Stomach (tissue), 9 donors: Measurements from ENCODE around the gene SNX5. TPM values are rescaled to one million over a fixed set of nuclear protein-coding genes. Genes with fewer than 3 reads are reported as not detected.
"Not testable (repeated sequence)": the region's sequence is repeated elsewhere in the genome, so short reads cannot be mapped to it uniquely, and the experiment has no call there.

Experiments
- DNase-seq, 2 donors: peaks; one replicate each; pipeline versions ENCODE4 v3.0.0 to v3.0.0-alpha.2; 2013 to 2019
- H3K27ac ChIP-seq, 5 donors: fragments of 200-600 bp in 4 of 5; sonication (generic) in 4 of 5; one replicate each; pipeline ENCODE4 v1.5.1; 2013 to 2019; ENCODE audit warnings: mild to moderate bottlenecking in 1 of 5, moderate library complexity in 1 of 5
- H3K27me3 ChIP-seq, 3 donors: fragments of 200-600 bp; sonication (generic); one replicate each; pipeline ENCODE4 v1.5.1; 2017 to 2019; ENCODE audit warnings: mixed run types in 1 of 3
- H3K36me3 ChIP-seq, 4 donors: fragments of 200-600 bp; sonication (generic); 1 replicate in 3 of 4; 2 replicates in 1 of 4; pipeline ENCODE4 v1.5.1; 2016 to 2019
- H3K4me1 ChIP-seq, 4 donors: fragments of 200-600 bp; sonication (generic); one replicate each; pipeline ENCODE4 v1.5.1; 2016 to 2019
- H3K4me3 ChIP-seq, 4 donors: fragments of 200-600 bp; sonication (generic) in 3 of 4; one replicate each; pipeline ENCODE4 v1.5.1; 2016 to 2019; ENCODE audit warnings: mild to moderate bottlenecking in 1 of 4
- H3K9me3 ChIP-seq, 4 donors: fragments of 200-600 bp; sonication (generic); one replicate each; pipeline ENCODE4 v1.5.1; 2016 to 2019
- EP300 ChIP-seq: sonication (generic); formaldehyde crosslinking; IDR thresholded peaks from one replicate; pipeline ENCODE4 v1.6.1; 2017; ENCODE audit warnings: antibody characterized with exemption
- POLR2A ChIP-seq, 4 donors: fragments of 450-650 bp; IDR thresholded peaks; one replicate each; pipeline ENCODE4 v1.6.1; 2016; ENCODE audit warnings: antibody characterized with exemption in 4 of 4, control low read depth in 2 of 4, mild to moderate bottlenecking in 1 of 4, moderate library complexity in 1 of 4
- POLR2AphosphoS5 ChIP-seq, 3 donors: sonication (generic); formaldehyde crosslinking; IDR thresholded peaks; one replicate each; pipeline ENCODE4 v1.6.1; 2016; ENCODE audit warnings: antibody characterized with exemption in 3 of 3
- WGBS, 5 donors: extraction: QIAGEN DNeasy Blood & Tissue Kit in 3 of 5; methylation state at CpG; one replicate each; pipeline versions ENCODE4 v1.1.5 to v1.1.7; 2013 to 2018; 5-methylcytosine and 5-hydroxymethylcytosine counted together
- intact Hi-C: fragments of 100-400 bp; cut with DNase I; formaldehyde crosslinking; loops from one replicate; pipeline ENCODE4 v1.15.1; 2023; ENCODE audit warnings: low total_unique reads
- polyA plus RNA-seq, 3 donors: library from polyadenylated mRNA; stranded (reverse); fragments of 200-250 nt; gene quantifications; one replicate each; pipeline ENCODE4 v1.2.3, GENCODE V29; 2013
- total RNA-seq, 5 donors: library from RNA; depleted of rRNA; stranded (reverse); fragments of >200 nt; gene quantifications; one replicate each; pipeline versions ENCODE4 v1.1.0 to v1.2.3, GENCODE V29; 2014 to 2016
- TF ChIP-seq, protein P1 (sequence below), 7 experiments: fragments of 450-650 bp in 4 of 7; fragments of 200-600 bp in 3 of 7; sonication (generic) in 3 of 7; IDR thresholded peaks; one replicate each; pipeline ENCODE4 v1.5.1; 2016 to 2019; ENCODE audit warnings: antibody characterized with exemption in 7 of 7, control low read depth in 2 of 7, mild to moderate bottlenecking in 1 of 7
- donor health status: healthy with polysubstance abuse.
- donor health status: Bipolar disorder and iron deficiency.
- donor health status: healthy.

SNX5 gene
- total and polyA plus RNA-seq, 8 donors: 47.3 to 202 (median 103) TPM

DNA sequence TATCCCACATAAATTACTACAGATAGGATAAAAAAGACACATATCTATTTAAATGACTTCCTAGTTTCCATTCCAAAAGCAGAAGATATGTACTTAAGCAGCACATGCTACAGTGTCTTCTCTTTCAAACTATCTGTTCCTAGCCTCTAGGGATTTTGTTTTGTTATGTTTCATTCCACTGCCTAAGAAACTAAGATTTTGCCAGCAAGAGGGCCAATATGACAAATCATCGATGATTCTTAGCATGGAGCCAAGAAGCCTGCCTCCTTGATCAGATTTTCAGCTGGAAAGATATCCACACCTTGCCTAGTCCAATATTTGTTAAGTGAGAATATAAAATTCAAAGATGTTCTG, 7.0 kb downstream of the SNX5 start:
- 20 to 36% (median 24%) methylated on average over 1 of the region's 1 CpG for WGBS, 5 donors
- DNase-seq: no peak
- Histone ChIP-seq H3K9me3 (no peaks in the 10 kb centered on the region), H3K36me3 (peaks cover 0 to 8% (median under 1%) of the 10 kb centered on the region in 4 donors), H3K4me1 (peaks cover 80 to 100% (median 90%) of the 10 kb centered on the region in 4 donors), H3K27ac (peak overlapping the region in 4 of 5 donors; percentile 63 to 75 (median 68)), H3K4me3 (no peak overlapping the region), H3K27me3 (no peaks in the 10 kb centered on the region)
- TF ChIP-seq, protein P1, sequence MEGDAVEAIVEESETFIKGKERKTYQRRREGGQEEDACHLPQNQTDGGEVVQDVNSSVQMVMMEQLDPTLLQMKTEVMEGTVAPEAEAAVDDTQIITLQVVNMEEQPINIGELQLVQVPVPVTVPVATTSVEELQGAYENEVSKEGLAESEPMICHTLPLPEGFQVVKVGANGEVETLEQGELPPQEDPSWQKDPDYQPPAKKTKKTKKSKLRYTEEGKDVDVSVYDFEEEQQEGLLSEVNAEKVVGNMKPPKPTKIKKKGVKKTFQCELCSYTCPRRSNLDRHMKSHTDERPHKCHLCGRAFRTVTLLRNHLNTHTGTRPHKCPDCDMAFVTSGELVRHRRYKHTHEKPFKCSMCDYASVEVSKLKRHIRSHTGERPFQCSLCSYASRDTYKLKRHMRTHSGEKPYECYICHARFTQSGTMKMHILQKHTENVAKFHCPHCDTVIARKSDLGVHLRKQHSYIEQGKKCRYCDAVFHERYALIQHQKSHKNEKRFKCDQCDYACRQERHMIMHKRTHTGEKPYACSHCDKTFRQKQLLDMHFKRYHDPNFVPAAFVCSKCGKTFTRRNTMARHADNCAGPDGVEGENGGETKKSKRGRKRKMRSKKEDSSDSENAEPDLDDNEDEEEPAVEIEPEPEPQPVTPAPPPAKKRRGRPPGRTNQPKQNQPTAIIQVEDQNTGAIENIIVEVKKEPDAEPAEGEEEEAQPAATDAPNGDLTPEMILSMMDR (IDR thresholded peaks at IDR 0.05): no peak
- TF ChIP-seq POLR2AphosphoS5 (IDR thresholded peaks at IDR 0.05): no peak
- no peak for TF ChIP-seq POLR2A (IDR thresholded peaks at IDR 0.05)
- TF ChIP-seq EP300: no peak
- intact Hi-C loops: no loop called here

DNA sequence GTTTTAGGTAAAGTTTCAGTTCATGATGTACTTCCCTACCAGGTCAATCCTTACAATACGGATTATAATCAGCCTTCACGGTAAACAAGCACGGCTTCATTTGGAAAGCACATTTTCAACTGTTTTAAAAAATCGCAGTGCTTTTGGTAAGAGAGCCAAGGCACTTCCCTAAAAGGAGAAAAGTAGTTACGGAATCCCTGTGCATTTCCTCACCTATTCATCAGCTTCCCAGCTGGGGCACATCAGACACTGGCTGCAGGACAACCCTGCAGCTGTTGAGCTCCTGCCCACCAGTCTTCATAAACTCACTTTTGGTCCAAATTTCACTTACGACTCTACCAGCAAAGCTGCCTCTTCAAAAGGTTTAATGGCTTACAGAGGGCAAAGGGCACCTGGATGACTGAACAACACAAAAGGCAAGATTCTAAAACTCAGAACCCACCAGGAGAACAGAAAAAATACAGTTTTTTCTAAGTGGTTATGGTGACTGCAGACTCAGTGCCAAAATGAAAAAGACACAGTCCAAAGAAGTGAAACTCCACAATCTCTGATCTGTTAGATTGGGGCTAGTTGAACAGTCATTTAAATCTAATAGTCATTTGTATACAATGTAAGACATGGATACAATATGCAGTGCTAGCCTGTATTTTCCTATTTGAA, 7.5 kb downstream of the SNX5 start:
- Histone ChIP-seq H3K36me3 (peaks cover 3 to 13% (median 6%) of the 10 kb centered on the region in 4 donors), H3K27me3 (no peaks in the 10 kb centered on the region), H3K27ac (peak overlapping the region in 4 of 5 donors; percentile 63 to 75 (median 68)), H3K4me1 (peaks cover 76 to 100% (median 87%) of the 10 kb centered on the region in 4 donors), H3K9me3 (no peaks in the 10 kb centered on the region), H3K4me3 (no peak overlapping the region)
- 27 to 53% (median 46%) methylated on average over 6 of the region's 6 CpGs for WGBS, 5 donors
- TF ChIP-seq POLR2AphosphoS5 (IDR thresholded peaks at IDR 0.05) (peak in 2 of 3 donors; percentile 9 to 63), POLR2A (IDR thresholded peaks at IDR 0.05) (no peak), EP300 (no peak)
- TF ChIP-seq, protein P1 (IDR thresholded peaks at IDR 0.05): no peak
- intact Hi-C loops: no loop called here
- DNase-seq: peak in 1 of 2 donors; percentile 49

DNA sequence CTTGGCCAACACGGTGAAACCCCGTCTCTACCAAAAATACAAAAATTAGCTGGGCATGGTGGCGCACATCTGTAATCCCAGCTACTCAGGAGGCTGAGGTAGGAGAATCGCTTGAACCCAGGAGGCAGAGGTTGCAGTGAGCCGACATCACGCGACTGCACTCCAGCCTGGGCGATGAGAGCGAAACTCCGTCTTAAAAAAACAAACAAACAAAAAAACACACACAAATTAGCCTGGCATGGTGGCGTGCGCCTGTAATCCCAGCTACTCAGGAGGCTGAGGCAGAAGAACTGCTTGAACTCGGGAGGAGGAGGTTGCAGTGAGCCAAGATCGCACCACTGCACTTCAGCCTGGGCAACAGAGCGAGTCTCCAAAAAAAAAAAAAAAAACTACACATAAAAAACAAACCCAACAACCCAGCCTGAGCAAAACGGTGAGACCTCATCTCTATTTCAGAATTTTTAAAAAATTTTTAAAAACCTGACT, 8.2 kb downstream of the SNX5 start:
- H3K9me3 ChIP-seq, H3K4me3 ChIP-seq, DNase-seq, H3K27me3 ChIP-seq, intact Hi-C loops: not testable (repeated sequence)
- WGBS, 5 donors: 86 to 93% (median 87%) methylated on average over 16 of the region's 16 CpGs
- Histone ChIP-seq H3K27ac (peak overlapping the region; percentile 23 to 75 (median 65)), H3K36me3 (peaks cover 5 to 19% (median 9%) of the 10 kb centered on the region in 4 donors), H3K4me1 (peaks cover 73 to 100% (median 86%) of the 10 kb centered on the region in 4 donors)

DNA sequence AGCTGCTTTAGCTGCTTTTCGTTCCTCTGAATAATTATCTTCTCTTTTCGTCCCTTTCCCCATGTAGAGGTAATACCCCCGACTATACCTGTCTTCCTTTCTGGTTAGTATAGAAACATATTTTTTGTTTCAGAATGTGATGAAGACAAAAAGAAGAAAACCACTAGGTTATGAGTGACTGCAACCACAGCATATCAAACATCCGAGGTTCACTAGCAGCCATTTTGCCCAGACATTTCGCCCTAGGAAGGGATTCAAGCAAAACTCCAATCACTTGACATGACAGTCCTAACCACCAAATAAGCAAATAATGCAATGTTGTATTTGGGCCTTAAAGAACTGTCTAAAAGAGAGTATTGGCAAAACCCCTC, 9.4 kb downstream of the SNX5 start:
- WGBS, 5 donors: 54 to 68% (median 66%) methylated on average over 5 of the region's 5 CpGs
- TF ChIP-seq, protein P1 (IDR thresholded peaks at IDR 0.05): no peak
- TF ChIP-seq POLR2A (IDR thresholded peaks at IDR 0.05) (no peak), EP300 (no peak), POLR2AphosphoS5 (IDR thresholded peaks at IDR 0.05) (no peak)

More for the DNA sequence above, 9.4 kb downstream of the SNX5 start:
- Histone ChIP-seq H3K9me3 (no peaks in the 10 kb centered on the region), H3K36me3 (peaks cover 13 to 31% (median 21%) of the 10 kb centered on the region in 4 donors), H3K27ac (peak overlapping the region; percentile 60 to 75 (median 65)), H3K4me1 (peaks cover 66 to 98% (median 82%) of the 10 kb centered on the region in 4 donors), H3K4me3 (no peak overlapping the region), H3K27me3 (no peaks in the 10 kb centered on the region)
- intact Hi-C loops: no loop called here
- DNase-seq: no peak
